Spleen (tissue), 11 donors: ENCODE measurements around the gene DCAF8. TPM values are rescaled to one million over a fixed set of nuclear protein-coding genes. Genes with fewer than 3 reads are reported as not detected.

Experiments
- DNase-seq: peaks from one replicate; pipeline ENCODE4 v3.0.0-alpha.2; 2020
- H3K27ac ChIP-seq, 8 donors: fragments of 200-600 bp; sonication (generic) in 7 of 8; 1 replicate in 4 of 8; 2 replicates in 4 of 8; pipeline versions ENCODE4 v1.5.0 to v1.8.0; 2016 to 2021; ENCODE audit warnings: inconsistent platforms in 4 of 8, mild to moderate bottlenecking in 4 of 8, moderate library complexity in 1 of 8
- H3K27me3 ChIP-seq, 7 donors: fragments of 200-600 bp; sonication (generic) in 6 of 7; replicated peaks in 1 of 7; 1 replicate in 4 of 7; 2 replicates in 3 of 7; pipeline versions ENCODE4 v1.5.0 to v1.8.0; 2016 to 2021; ENCODE audit warnings: inconsistent platforms in 3 of 7, mild to moderate bottlenecking in 1 of 7
- H3K36me3 ChIP-seq, 6 donors: fragments of 200-600 bp; sonication (generic) in 5 of 6; 1 replicate in 4 of 6; 2 replicates in 2 of 6; pipeline versions ENCODE4 v1.5.0 to v1.8.0; 2016 to 2021; ENCODE audit warnings: inconsistent platforms in 2 of 6
- H3K4me1 ChIP-seq, 6 donors: fragments of 200-600 bp; sonication (generic) in 5 of 6; 1 replicate in 3 of 6; 2 replicates in 3 of 6; pipeline versions ENCODE4 v1.5.0 to v1.8.0; 2016 to 2021; ENCODE audit warnings: inconsistent platforms in 3 of 6
- H3K4me3 ChIP-seq, 8 donors: fragments of 200-600 bp; sonication (generic) in 7 of 8; 1 replicate in 4 of 8; 2 replicates in 4 of 8; pipeline versions ENCODE4 v1.5.0 to v1.8.0; 2016 to 2021; ENCODE audit warnings: inconsistent platforms in 4 of 8, mild to moderate bottlenecking in 4 of 8, moderate library complexity in 2 of 8
- H3K9me3 ChIP-seq, 8 donors: fragments of 200-600 bp; sonication (generic) in 7 of 8; 1 replicate in 4 of 8; 2 replicates in 4 of 8; pipeline versions ENCODE4 v1.5.0 to v1.8.0; 2016 to 2021; ENCODE audit warnings: inconsistent platforms in 4 of 8
- POLR2A ChIP-seq, 3 donors: fragments of 450-650 bp; IDR thresholded peaks; one replicate each; pipeline ENCODE4 v1.5.1; 2017; ENCODE audit warnings: antibody characterized with exemption in 3 of 3, mild to moderate bottlenecking in 1 of 3
- POLR2AphosphoS5 ChIP-seq, 3 donors: sonication (generic); formaldehyde crosslinking; IDR thresholded peaks; one replicate each; pipeline ENCODE4 v1.5.1; 2017; ENCODE audit warnings: antibody characterized with exemption in 3 of 3
- WGBS, 5 donors: extraction: QIAGEN DNeasy Blood & Tissue Kit in 3 of 5; methylation state at CpG; one replicate each; pipeline versions ENCODE4 v1.1.5 to v1.1.7; 2013 to 2018; 5-methylcytosine and 5-hydroxymethylcytosine counted together
- intact Hi-C: fragments of 100-400 bp; cut with DNase I; formaldehyde crosslinking; loops from one replicate; pipeline ENCODE4 v1.15.0; 2023; ENCODE audit warnings: low total_unique reads
- polyA plus RNA-seq, 3 donors: library from polyadenylated mRNA; stranded (reverse); fragments of 200-250 nt; gene quantifications; one replicate each; pipeline ENCODE4 v1.2.1, GENCODE V29; 2013
- total RNA-seq, 7 donors: library from RNA; depleted of rRNA in 3 of 7; stranded (reverse); fragments of >200 nt in 3 of 7; fragmentation: NEBNext Ultra II Directional in 4 of 7; extraction: Animal tissue kit (Norgen Biotek cat#: 25700) in 4 of 7; gene quantifications; one replicate each; pipeline versions ENCODE4 v1.1.0 to v1.2.1, GENCODE V29; 2016 to 2021
- TF ChIP-seq, protein P1 (sequence below), 11 experiments: fragments of 200-600 bp in 7 of 11; fragments of 450-650 bp in 4 of 11; sonication (generic) in 4 of 11; IDR thresholded peaks in 8 of 11; conservative IDR thresholded peaks in 3 of 11; 1 replicate in 7 of 11; 2 replicates in 4 of 11; pipeline versions ENCODE4 v1.4.0 to v1.8.0; 2016 to 2021; ENCODE audit warnings: antibody characterized with exemption in 11 of 11, inconsistent platforms in 4 of 11, mild to moderate bottlenecking in 1 of 11
- donor health status: healthy with polysubstance abuse.
- donor health status: DM: no; HTN: no; CAD: no; lungs with moderate emphysema.
- donor health status: DM: no; HTN: no; CAD: no.
- donor health status: Bipolar disorder and iron deficiency.
- donor health status: healthy.
- donor health status: DM: no; HTN: no; CAD: no.
- donor health status: DM: yes; HTN: yes; CAD: no.

DCAF8 gene
- total and polyA plus RNA-seq, 10 donors: 59.4 to 210 (median 148) TPM

DNA sequence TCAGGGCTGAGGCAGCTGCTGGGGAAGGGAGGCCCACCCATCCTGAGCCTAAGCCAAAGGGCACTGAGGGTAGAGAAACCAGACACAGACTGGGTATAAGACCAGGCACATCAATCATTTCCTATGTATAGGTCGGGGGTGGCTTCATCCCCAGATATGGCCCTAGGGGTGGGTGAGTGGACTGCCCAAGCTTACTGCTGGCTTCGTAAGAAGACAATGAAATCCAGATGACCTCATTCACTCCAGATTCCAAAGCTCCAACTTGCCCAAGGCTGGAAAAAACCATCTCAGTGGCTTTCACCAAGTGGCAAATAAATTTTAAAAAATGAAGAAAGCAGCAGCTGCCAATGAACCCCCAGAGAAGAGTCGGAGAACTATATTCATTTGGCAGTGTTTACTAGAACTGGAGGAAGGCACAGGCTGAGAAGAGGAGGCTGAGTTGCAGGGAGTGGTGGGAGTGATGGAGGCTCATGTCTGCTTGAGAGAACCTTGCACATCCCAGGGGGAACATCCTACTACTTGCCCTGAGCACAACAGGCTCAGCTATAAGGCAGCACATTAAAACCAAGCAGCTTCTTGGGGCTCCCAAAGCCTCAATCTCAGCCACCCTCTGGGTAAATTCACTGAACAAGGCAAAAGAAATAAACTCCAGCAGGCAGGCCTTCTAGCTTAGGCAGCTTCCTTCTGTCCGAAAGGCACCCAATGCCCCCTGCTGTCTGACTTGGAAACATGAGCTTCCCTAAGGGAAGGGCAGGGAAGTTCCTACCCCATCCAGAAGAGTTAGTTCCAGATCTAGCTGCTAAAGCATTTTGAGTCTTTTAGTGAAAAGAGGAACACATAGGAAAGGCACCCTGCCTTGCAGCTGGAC lies 43.1 kb downstream of the DCAF8 start:
- Histone ChIP-seq H3K27ac (peak overlapping the region; percentile 10 to 74 (median 53)), H3K4me1 (peaks cover 13 to 64% (median 28%) of the 10 kb centered on the region in 6 donors), H3K9me3 (no peaks in the 10 kb centered on the region), H3K27me3 (no peaks in the 10 kb centered on the region), H3K4me3 (no peak overlapping the region), H3K36me3 (peaks cover 4 to 100% (median 94%) of the 10 kb centered on the region in 6 donors)
- DNase-seq: no peak
- intact Hi-C loops: no loop called here
- 61 to 81% (median 73%) methylated on average over 4 of the region's 4 CpGs for WGBS, 5 donors
- TF ChIP-seq POLR2AphosphoS5 (IDR thresholded peaks at IDR 0.05): no peak
- TF ChIP-seq, protein P1, sequence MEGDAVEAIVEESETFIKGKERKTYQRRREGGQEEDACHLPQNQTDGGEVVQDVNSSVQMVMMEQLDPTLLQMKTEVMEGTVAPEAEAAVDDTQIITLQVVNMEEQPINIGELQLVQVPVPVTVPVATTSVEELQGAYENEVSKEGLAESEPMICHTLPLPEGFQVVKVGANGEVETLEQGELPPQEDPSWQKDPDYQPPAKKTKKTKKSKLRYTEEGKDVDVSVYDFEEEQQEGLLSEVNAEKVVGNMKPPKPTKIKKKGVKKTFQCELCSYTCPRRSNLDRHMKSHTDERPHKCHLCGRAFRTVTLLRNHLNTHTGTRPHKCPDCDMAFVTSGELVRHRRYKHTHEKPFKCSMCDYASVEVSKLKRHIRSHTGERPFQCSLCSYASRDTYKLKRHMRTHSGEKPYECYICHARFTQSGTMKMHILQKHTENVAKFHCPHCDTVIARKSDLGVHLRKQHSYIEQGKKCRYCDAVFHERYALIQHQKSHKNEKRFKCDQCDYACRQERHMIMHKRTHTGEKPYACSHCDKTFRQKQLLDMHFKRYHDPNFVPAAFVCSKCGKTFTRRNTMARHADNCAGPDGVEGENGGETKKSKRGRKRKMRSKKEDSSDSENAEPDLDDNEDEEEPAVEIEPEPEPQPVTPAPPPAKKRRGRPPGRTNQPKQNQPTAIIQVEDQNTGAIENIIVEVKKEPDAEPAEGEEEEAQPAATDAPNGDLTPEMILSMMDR (IDR thresholded peaks at IDR 0.05 in 8 of 11, conservative IDR thresholded peaks at IDR 0.05 in 3 of 11): peak in 9 of 11 experiments; percentile 10 to 67 (median 56)

DNA sequence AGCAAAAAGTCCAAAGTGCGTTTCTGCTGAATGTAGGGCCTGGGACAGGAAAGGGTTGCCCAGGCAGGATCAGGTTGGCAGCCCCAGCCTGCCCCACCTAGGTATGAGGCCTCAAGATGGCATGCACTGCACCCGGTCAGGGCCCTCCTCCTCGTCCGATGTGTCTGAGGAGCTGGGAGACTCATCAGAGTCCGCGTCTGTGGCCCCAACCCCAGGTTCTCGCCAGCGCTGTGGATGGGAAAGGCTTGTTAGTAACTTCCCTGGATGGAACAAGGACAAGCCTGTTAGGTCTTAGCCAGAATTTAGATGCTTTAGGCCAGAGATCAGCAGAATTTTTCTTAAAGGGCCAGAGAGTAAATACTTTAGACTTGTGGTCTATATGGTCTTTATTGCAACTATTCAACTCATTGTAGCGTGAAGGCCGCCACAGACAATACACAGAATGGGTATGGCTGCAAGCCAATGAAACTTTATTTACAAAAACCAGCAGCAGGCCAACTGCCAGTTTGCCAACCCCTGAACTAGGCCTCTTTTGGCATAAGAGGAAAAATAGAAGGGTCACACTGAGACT lies 44.8 kb downstream of the DCAF8 start:
- Histone ChIP-seq H3K36me3 (peaks cover 2 to 100% (median 94%) of the 10 kb centered on the region in 6 donors), H3K27me3 (no peaks in the 10 kb centered on the region), H3K4me3 (no peak overlapping the region), H3K9me3 (no peaks in the 10 kb centered on the region), H3K4me1 (peaks cover 13 to 70% (median 30%) of the 10 kb centered on the region in 6 donors), H3K27ac (peak overlapping the region in 5 of 8 donors; percentile 8 to 74 (median 61))
- WGBS, 5 donors: 69 to 85% (median 83%) methylated on average over 10 of the region's 10 CpGs
- no peak for DNase-seq
- intact Hi-C loops: no loop called here
- TF ChIP-seq POLR2AphosphoS5 (IDR thresholded peaks at IDR 0.05) (peak; percentile 12 to 56 (median 28)), POLR2A (IDR thresholded peaks at IDR 0.05) (no peak)
- TF ChIP-seq, protein P1 (IDR thresholded peaks at IDR 0.05 in 8 of 11, conservative IDR thresholded peaks at IDR 0.05 in 3 of 11): no peak

DNA sequence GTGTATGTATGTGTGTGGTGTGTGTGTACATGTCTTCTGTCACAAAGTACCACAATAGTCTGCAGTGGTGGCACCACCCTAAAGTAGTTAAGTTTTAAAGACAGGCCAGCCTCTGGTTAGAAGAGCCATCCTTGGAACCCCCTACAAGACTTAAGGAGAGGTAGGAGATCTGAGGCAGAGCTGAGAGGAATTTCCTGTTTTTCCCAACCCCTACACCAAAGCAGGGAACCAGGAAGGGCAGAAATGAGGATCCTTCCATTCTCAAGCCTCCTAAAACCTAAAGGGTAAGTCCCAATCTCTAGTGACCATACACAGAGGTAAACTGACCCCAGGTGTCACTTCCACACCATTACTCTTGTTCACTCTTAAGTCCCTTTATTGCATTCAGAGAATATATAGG lies 46.0 kb downstream of the DCAF8 start:
- Histone ChIP-seq H3K27me3 (no peaks in the 10 kb centered on the region), H3K36me3 (peaks cover 2 to 100% (median 96%) of the 10 kb centered on the region in 6 donors), H3K4me3 (no peak overlapping the region), H3K27ac (peak overlapping the region in 3 of 8 donors; percentile 8 to 30 (median 11)), H3K9me3 (no peaks in the 10 kb centered on the region), H3K4me1 (peaks cover 13 to 70% (median 31%) of the 10 kb centered on the region in 6 donors)
- TF ChIP-seq POLR2AphosphoS5 (IDR thresholded peaks at IDR 0.05): no peak
- TF ChIP-seq, protein P1 (IDR thresholded peaks at IDR 0.05 in 8 of 11, conservative IDR thresholded peaks at IDR 0.05 in 3 of 11): no peak
- TF ChIP-seq POLR2A (IDR thresholded peaks at IDR 0.05): no peak
- intact Hi-C loops: no loop called here
- no peak for DNase-seq
